ENCODE results near the gene CEP112.

The CEP112 gene

GRCh38 chr17:66056148-66056547 lies 135.8 kb downstream of the CEP112 start:
- no peak for FAIRE-seq

DNA sequence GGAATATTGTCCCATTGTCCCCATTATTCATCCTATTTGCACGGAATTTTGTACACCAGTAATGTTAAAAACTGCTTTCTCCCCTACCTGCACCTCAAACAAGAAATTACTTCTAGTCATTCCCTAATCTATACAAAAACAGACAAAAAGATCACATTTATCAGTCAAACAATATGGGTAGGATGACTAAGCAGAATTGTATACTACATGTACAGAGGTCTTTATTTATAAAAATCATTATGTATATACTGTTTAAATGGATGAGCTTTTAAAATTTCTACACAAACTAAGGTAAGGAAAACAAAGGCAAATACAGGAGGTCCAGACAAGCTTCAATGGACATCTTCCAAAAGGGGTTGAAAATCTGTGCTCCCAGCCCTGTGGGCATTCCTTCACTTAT lies 137.7 kb downstream of the CEP112 start:
- FAIRE-seq: no peak

DNA sequence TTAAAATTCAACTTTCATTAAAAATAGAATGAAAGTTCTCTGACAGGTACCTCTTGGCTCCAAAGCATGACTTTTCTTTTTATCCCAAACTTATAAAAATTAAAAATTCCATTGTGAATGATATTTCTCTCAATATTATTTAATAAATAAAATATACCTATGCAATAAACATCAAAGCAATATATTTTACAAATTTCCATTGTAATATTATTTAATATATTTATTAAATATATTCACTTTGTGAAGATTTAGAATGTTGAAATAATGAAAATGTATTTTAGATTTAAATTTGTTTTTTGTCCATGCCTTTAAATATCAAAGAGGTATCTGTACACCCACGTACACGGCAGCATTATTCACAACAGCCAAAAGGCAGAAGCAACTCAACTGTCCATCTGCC lies 147.8 kb downstream of the CEP112 start:
- no peak for FAIRE-seq

DNA sequence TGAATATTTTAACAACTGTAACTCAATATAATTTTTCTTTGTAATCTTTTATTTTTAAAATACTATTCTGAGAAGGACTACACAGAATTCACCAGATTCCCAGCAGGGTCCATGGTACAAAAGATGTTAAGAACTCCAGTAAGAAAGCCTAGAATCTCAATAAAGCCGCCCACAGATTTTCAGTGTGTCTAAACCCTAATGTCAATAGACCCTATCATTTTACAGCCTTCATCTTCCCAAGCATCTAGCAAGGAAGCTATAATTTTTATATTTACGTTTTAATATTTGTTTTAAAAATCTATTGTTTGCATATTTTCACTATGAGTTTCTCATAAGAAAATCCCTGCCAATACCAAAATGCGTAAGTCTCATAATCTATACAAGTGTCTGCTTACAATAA lies 148.5 kb downstream of the CEP112 start:
- FAIRE-seq: no peak

- FAIRE-seq: no peak
Measured at GRCh38 chr17:66040402-66040801, 151.5 kb downstream of the CEP112 start.

DNA sequence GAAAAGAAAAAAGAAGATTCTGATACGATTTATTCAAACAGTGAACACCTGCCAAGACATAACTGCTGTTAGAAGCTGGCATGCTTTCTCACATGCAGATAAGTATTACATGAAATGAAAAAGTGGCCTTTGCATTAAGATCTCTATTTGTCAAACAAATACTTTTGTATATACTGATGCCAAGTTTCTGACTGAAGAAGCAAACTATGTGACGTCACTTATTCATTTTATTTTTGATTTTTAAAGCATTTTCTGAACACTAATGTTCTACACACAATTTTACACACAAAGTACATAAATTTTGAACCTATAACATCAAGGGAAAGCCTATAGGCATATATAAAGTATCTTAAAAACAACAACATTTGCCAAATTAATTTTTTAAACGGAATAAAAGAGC lies 153.8 kb downstream of the CEP112 start:
- no peak for FAIRE-seq

GRCh38 chr17:66037221-66037620 lies 154.7 kb downstream of the CEP112 start:
- no peak for FAIRE-seq

GRCh38 chr17:66032082-66032712 lies 159.7 kb downstream of the CEP112 start:
- FAIRE-seq: no peak

DNA sequence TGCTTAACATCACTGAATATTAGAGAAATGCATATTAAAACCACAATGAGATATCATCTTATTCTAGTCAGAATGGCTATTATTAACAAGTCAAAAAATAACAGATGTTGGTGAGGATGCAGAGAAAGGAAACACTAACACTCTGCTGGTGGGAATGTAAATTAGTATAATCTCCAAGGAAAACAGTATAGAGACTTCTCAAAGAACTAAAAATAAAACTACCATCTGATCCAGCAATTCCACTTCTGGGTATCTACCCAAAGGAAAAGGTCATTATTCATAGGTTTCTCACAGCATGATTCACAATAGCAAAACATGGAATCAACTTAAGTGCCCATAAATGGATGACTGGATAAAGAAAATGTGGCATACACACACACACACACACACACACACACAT lies 166.4 kb downstream of the CEP112 start:
- FAIRE-seq: no peak

DNA sequence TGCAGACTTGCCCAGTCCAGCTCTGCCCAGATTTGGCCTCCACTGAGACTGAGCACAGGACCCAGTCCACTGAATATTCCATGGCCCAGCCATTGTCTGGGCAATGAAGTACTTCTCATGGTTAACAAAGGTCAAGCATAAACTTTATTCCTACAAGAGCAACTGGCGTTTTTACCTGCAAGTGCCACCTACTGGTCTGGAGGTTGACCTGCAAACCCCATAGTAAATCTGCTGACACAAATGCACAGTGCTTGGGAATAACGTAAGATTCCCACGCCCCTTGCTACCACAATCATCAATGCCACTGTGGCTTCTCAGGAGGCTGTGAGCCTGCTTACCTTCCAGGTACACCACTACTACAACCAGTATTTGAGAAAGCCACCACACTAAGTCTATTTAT lies 170.2 kb downstream of the CEP112 start:
- no peak for FAIRE-seq

DNA sequence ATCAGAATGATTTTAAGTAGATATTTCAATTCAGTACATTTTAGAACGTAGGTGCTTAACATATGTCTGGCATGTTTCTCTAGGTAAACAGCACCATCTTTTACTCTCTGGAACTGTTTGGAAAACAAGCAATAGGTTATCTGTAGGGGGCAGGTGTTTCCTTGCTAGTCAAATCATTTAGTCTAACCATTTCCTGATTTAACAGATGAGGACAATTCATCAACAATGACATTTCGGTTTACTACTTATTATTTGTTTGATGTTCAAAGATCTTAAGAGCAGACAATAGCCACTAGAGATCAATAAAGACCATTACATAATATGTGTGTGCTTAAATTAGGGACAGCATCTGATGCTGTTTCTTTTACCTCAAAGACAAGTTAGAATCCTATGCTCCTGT lies 173.1 kb downstream of the CEP112 start:
- no peak for FAIRE-seq

DNA sequence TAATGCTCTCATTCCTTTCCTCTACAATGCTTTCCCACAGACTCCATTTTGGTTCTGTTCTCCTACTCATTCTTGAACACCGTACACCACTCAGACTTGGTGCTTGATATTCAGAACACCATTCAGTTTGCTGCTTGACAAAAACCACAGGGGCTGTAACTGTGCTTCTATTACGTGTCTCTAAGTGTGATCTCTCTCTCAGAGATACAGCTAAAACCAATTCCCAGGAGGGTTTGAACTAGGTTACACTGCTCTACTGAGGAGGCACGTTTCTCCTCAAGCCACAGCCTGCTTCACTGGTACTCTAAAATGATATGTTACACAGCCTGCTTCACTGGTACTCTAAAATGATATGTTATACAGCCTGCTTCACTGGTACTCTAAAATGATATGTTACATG lies 175.7 kb downstream of the CEP112 start:
- no peak for FAIRE-seq

DNA sequence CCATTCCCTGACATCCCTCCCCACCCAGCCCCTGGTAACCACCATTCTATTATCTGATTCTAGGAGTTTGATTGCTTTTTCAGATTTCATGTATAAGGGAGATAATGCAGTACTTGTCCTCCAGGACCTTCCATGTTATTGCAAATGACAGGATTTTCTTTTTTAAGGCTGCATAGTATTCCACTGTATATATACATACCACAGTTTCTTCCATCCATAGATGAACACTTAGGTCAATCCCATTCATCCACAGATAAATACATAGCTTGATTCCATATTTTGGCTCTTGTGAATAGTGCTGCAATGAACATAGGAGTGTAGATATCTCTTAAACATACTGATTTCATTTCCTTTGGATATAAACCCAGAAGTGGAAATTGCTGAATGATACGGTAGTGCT lies 183.3 kb downstream of the CEP112 start:
- FAIRE-seq: no peak

DNA sequence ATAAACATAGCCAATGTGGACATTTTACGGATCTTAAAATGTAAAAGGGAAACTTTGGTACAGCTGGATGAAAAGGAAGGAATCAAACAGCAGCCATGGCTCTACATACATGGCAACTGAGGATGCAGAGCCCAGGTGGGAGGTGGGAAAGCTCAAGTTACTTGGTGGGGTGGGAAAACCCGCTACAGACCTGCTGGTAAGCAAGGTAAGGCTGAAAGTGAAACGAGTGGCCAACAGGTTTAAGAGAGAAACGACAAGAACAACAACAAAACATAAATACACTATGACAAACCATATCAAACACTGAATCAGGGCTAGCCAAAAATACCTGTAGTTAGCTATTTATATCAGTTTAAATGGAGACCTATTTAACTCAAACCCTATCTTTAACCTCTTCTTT lies 185.3 kb downstream of the CEP112 start:
- FAIRE-seq: no peak

DNA sequence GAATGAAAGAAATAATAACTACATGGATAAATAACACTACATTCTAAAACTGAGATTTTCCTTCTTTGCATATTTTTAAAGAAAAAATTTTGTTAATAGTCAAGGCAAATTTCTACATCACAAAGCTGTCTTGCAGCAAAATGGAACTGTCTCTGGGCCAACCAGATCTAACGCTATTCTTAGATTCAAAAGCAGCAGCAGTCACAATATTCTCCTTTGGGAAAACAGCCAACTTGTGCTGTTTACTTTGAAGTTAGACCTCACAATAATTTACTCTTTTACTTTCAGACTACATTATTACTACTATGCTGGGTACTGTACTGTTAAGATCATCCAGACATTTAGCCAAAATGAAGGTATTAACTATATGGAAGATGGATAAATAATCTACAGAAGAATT lies 189.1 kb downstream of the CEP112 start:
- FAIRE-seq: no peak

GRCh38 chr17:66002063-66002585 lies 189.8 kb downstream of the CEP112 start:
- no peak for FAIRE-seq

DNA sequence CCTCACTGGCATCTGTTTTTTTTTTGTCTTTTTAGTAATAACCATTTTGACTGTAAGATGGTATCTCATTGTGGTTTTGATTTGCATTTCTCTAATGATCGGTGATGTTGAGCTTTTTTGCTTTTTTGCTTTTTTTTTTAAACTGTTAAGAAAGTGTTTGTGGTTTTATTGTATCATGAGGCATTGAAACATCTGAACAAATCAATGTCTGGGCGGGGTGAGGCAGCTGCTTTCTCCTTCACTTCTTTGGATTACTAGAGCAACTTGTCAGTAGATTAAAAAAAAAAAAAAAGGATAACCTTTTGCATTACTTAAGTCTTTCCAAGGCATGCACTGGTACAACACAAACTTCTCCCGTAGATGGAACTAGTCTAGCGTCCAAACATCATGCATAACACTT lies 191.7 kb downstream of the CEP112 start:
- FAIRE-seq: no peak

GRCh38 chr17:65998675-65999074 lies 193.3 kb downstream of the CEP112 start:
- FAIRE-seq: no peak

GRCh38 chr17:65994679-65995078 lies 197.3 kb downstream of the CEP112 start:
- no peak for FAIRE-seq

GRCh38 chr17:65994114-65994513 lies 197.8 kb downstream of the CEP112 start:
- FAIRE-seq: no peak

DNA sequence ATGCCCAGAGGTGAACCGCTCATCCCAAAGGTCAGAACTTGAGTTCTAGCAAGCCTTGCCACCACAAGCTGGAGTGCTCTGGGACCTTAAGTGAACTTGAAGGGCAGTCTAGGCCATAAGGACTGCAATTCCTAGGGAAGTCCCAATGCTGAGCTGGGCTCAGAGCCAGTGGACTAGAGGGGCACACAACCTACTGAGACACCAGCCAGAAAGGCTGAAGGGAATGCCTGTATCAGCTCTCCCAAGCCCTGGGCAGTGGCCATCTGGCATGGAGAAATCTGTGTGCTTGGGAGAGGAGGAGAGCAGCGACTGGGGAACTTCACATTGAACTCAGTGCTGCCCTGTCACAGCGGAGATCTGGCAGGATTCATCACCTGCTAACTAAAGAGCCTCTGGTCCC lies 201.3 kb downstream of the CEP112 start:
- no peak for FAIRE-seq

- FAIRE-seq: no peak
Measured at GRCh38 chr17:65988451-65988850, 203.5 kb downstream of the CEP112 start.

DNA sequence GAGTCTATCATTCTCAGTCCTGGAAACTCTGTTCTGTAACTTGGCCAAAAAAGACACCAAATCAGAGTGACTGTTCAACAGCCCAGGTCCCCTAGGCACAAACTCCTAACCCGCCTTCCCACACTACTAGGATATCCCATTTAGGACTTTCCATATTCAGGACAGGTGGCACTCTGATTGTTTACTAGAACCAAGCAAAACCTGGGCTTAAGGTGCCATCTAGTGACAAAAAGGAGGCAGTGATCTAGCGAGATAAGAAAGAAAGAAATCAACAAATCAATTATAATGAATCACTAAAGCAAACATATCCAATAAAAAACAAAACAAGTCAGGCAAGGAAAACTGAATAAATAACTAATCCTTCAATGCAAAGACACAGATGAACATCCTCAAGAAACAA lies 203.9 kb downstream of the CEP112 start:
- no peak for FAIRE-seq

DNA sequence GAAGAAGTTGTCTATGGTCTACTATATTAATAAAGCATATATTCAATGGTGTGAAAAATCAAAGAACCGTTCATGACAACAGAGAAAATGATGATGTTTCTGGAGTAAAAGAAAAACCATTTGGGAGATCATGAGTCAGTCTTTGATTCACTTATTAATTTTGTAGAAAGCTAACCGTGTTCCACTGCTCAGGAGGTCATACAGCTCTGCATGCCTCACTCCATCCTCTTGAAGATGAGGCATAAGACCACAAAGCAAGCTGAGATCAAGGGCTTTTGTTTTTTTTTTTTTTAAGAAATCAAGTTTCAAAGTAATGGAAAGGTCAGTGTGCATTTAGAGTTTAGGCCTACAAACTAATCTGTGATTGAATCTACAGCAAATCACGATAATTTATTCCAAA lies 206.4 kb downstream of the CEP112 start:
- FAIRE-seq: no peak

DNA sequence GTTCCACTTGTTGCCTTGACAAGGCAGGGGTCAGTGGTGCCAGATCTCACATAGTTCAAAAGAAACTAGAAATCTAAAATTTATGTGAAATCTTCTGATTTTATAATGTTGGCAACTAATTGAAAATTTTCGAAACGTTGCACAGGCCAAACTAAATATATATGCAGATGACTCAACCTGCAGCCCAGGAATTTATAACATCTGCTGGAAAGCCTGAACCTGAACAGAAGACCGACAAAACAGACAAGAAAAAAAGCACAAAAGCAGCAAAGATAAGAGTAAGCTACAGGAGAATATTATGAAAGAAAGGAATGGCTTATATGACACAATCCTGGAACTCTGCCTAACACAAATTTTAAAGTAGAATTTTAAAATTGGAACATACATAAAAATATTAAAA lies 207.6 kb downstream of the CEP112 start:
- FAIRE-seq: no peak
